Measurements from ENCODE around the gene THUMPD2.
A peak's percentile ranks its signal among the peaks of the same experiment; 100 is the strongest.

THUMPD2 gene

DNA sequence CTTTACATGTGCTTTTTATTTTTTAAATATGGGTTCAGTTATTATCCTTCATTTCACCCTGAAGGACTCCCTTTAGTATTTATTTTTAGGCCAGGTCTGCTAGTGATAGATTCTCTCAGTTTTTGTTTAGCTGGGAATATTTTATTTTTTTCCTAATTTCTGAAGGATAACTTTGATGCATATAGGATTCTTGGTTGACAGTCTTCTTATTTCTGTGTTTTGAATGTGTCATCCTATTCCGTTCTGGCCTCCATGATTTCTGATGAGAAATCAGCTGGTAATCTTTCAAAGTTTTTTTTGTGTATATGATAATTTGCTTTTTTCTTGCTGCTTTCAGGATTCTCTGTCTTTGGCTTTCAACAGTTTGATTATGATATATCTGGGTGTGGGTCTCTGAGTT is 77.9 kb downstream of the THUMPD2 start:
- TF ChIP-seq, protein P1, sequence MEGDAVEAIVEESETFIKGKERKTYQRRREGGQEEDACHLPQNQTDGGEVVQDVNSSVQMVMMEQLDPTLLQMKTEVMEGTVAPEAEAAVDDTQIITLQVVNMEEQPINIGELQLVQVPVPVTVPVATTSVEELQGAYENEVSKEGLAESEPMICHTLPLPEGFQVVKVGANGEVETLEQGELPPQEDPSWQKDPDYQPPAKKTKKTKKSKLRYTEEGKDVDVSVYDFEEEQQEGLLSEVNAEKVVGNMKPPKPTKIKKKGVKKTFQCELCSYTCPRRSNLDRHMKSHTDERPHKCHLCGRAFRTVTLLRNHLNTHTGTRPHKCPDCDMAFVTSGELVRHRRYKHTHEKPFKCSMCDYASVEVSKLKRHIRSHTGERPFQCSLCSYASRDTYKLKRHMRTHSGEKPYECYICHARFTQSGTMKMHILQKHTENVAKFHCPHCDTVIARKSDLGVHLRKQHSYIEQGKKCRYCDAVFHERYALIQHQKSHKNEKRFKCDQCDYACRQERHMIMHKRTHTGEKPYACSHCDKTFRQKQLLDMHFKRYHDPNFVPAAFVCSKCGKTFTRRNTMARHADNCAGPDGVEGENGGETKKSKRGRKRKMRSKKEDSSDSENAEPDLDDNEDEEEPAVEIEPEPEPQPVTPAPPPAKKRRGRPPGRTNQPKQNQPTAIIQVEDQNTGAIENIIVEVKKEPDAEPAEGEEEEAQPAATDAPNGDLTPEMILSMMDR (IDR thresholded peaks at IDR 0.05; ENCODE audit: insufficient read depth, low read length, missing control alignments), result no peak

DNA sequence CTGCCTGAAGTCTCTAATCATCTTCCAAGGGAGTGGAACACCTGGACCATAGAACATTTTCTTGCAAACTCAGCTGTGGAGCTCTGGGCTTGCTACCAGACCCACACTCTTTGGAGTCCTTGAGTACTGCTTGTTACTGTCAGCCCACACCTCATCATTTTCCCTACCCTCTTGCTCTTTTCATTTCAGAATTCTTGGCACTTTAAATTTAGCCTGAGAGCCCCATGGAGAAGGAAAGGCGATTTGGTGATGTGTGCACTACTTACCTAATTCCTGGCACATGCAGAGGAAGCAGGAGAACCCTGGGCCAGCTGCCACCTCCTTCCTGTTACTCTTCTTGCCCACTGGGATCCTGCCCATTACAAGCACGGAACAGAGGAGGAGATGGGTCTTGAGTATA is 81.6 kb downstream of the THUMPD2 start:
- CTCF ChIA-PET, result interaction anchor here (0.8 to 4.6 kb wide), 32 partner anchors 8 to 639 kb away, joined by 3 to 84 read pairs (median 5); no protein-coding TSS in a partner anchor
- no peak for DNase-seq (ENCODE audit: low read depth, low spot score)
- TF ChIP-seq, protein P1 (IDR thresholded peaks at IDR 0.05; ENCODE audit: insufficient read depth, low read length, missing control alignments), result no peak
- POLR2A ChIA-PET, result interaction anchor here (0.6 kb wide), 1 partner anchor 202 kb away, joined by 3 read pairs; no protein-coding TSS in a partner anchor
- no peak overlapping the region for H3K4me3 ChIP-seq (ENCODE audit: low read depth, low read length)

More for the DNA sequence above, 77.9 kb downstream of the THUMPD2 start:
- CTCF ChIA-PET, result interaction anchor here (1.1 kb wide), 1 partner anchor 13 kb away, joined by 3 read pairs; no protein-coding TSS in a partner anchor
- DNase-seq (ENCODE audit: low read depth, low spot score), result no peak
- no peak overlapping the region for H3K4me3 ChIP-seq (ENCODE audit: low read depth, low read length)
- POLR2A ChIA-PET, result no interaction called here

DNA sequence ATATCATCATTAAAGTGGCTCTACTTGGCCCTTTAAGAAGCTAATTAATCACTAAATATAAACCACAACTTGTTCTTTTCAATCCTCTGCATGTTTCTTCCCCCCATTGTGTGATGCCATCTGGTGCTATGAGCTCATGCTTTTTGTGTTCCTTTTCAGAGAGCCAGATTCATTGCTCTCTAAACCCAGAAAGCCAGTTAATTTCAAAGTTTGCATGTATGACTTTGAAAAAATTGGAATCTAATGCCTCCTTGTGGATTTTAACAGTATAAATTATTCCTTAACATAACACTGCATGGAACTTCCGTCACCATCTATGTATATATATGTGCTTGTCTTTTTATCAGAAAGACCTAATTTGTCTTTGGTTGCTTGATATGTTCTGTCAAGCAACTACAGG is 82.2 kb downstream of the THUMPD2 start:
- POLR2A ChIA-PET, result interaction anchor here (0.6 kb wide), 1 partner anchor 202 kb away, joined by 3 read pairs; no protein-coding TSS in a partner anchor

DNA sequence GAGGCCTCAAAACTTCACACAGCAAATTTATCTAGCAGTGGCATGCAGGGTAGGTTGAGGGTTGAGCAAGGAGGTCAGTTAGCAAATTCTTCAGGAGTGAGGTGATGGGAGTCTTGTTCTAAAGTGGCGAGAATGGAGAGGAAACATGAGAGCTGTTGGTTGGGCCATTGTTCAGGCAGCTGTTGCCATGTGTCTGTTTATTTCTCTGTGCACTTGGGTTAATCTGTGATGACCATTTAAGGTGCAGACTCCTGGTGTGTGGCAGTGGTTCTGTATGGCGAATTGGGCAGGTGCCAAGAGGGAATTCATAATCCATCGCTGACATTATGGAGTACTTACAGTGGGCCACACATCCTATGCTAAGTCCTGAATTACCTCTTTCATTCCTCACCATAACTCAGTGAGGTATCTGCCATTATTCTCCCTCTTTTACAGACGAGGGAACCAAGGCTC is 82.9 kb downstream of the THUMPD2 start:
- CTCF ChIA-PET, result interaction anchor here (0.6 to 4.6 kb wide), 43 partner anchors 8 to 637 kb away, joined by 3 to 84 read pairs (median 4); no protein-coding TSS in a partner anchor
- TF ChIP-seq, protein P1 (IDR thresholded peaks at IDR 0.05; ENCODE audit: insufficient read depth, low read length, missing control alignments), result no peak
- H3K4me3 ChIP-seq (ENCODE audit: low read depth, low read length), result no peak overlapping the region
- peak; percentile 69 for DNase-seq (ENCODE audit: low read depth, low spot score)
- POLR2A ChIA-PET, result no interaction called here

More for the DNA sequence above, 82.2 kb downstream of the THUMPD2 start:
- DNase-seq (ENCODE audit: low read depth, low spot score), result peak; percentile 28
- CTCF ChIA-PET, result interaction anchor here (0.6 to 4.6 kb wide), 48 partner anchors 9 to 638 kb away, joined by 3 to 84 read pairs (median 4); no protein-coding TSS in a partner anchor
- H3K4me3 ChIP-seq (ENCODE audit: low read depth, low read length), result no peak overlapping the region
- TF ChIP-seq, protein P1 (IDR thresholded peaks at IDR 0.05; ENCODE audit: insufficient read depth, low read length, missing control alignments), result no peak

DNA sequence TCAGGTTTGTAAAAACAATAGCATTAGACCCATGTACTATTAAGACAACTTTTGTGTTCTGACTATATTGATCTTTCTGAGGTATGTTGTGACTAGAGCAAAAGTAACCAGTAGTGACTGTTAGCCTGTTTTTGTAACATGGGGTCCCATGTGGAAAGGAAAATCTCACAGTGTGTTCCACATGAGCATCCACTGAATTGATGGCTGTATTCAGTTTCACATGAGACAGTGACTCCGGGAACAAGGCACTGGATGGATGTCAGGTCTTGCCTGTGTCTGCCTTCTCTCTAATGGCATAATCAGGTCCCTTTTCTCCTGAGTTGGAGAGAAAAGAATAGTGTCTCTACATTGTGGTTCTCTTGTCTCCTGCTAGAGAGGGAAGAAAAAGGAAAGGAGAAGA is 85.8 kb downstream of the THUMPD2 start:
- no peak overlapping the region for H3K4me3 ChIP-seq (ENCODE audit: low read depth, low read length)
- ChIA-PET CTCF (no interaction called here), POLR2A (no interaction called here)
- TF ChIP-seq, protein P1 (IDR thresholded peaks at IDR 0.05; ENCODE audit: insufficient read depth, low read length, missing control alignments), result no peak
- DNase-seq (ENCODE audit: low read depth, low spot score), result no peak

DNA sequence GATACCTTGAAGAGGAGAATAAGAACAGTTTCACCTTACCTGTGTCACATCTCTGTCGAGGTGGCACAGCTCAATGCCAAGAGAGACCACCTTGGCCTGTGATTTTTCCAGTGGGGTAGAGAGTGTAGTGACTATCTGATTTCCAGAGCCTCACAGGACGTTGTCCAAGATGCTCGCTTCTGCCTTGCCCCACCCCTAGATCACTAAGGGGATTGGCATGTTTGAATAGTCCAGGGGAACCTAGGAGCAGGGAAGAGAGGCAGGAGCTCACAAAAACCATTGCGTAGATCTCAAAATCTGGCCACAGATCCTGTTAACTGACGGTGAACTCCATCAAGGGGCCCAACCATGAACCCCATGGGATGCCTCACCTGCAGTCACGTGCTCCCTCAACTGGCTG is 89.2 kb downstream of the THUMPD2 start:
- DNase-seq (ENCODE audit: low read depth, low spot score), result no peak
- TF ChIP-seq, protein P1 (IDR thresholded peaks at IDR 0.05; ENCODE audit: insufficient read depth, low read length, missing control alignments), result no peak
- no peak overlapping the region for H3K4me3 ChIP-seq (ENCODE audit: low read depth, low read length)
- ChIA-PET POLR2A (no interaction called here), CTCF (no interaction called here)
